Uterus (tissue), 2 donors: ENCODE results near the gene PHF2.

Experiments
- POLR2A ChIP-seq, 2 donors: fragments of 450-650 bp; IDR thresholded peaks; one replicate each; pipeline ENCODE4 v1.6.1; 2016; ENCODE audit warnings: antibody characterized with exemption in 2 of 2, mild to moderate bottlenecking in 1 of 2, moderate library complexity in 1 of 2
- TF ChIP-seq, protein P1 (sequence below), 4 experiments: fragments of 200-600 bp in 2 of 4; fragments of 450-650 bp in 2 of 4; sonication (generic) in 2 of 4; IDR thresholded peaks; one replicate each; pipeline ENCODE4 v1.5.1; 2016 to 2019; ENCODE audit warnings: antibody characterized with exemption in 4 of 4, mild to moderate bottlenecking in 2 of 4, moderate library complexity in 1 of 4

DNA sequence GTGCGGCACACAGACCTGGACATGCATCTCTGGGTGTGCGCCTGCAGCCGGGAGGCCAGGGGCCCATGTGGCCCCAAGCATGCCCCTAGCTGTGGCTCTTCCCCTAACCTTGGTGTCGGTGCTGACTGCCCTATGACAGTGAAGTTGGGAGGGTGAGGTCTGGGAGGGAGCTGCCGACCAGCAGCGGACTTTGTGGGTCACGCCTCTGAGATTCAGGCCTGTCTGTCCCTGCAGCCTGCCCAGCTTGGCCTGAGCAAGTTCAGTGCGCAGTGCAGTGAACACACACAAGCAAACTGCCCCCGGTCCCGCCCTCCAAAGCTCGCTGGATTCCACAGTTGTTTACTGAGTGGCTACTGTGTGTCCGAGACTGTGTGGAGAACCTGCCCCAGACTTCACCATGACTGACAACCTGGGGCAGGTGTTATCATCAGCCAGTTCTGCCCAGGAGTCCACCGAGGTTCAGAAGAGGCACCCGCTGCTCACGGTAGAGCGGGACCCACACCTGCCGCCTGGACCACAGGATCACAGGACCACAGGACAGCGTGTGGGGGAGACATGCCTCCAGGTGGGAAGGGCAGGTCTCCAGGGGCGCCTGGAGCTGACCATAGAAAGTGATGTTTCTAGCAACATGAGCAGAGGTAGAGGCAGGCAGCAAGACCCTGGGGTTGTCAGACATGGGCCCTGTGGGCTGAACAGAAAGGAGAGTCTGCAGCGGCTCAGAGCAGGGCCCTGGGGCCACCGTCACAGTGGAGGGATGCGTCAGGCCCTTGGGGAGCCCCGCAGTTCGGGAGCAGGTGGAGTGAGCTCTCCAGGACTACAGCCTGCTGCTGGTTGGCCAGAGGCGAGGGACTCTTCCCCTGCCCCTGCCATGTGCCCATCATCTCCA is 105.1 kb downstream of the PHF2 start:
- TF ChIP-seq, protein P1, sequence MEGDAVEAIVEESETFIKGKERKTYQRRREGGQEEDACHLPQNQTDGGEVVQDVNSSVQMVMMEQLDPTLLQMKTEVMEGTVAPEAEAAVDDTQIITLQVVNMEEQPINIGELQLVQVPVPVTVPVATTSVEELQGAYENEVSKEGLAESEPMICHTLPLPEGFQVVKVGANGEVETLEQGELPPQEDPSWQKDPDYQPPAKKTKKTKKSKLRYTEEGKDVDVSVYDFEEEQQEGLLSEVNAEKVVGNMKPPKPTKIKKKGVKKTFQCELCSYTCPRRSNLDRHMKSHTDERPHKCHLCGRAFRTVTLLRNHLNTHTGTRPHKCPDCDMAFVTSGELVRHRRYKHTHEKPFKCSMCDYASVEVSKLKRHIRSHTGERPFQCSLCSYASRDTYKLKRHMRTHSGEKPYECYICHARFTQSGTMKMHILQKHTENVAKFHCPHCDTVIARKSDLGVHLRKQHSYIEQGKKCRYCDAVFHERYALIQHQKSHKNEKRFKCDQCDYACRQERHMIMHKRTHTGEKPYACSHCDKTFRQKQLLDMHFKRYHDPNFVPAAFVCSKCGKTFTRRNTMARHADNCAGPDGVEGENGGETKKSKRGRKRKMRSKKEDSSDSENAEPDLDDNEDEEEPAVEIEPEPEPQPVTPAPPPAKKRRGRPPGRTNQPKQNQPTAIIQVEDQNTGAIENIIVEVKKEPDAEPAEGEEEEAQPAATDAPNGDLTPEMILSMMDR (IDR thresholded peaks at IDR 0.05): no peak
- TF ChIP-seq POLR2A (IDR thresholded peaks at IDR 0.05): no peak
